Fibroblast of pulmonary artery (primary cell): Measurements from ENCODE around the gene KPNA4.
"Not testable (repeated sequence)": the region's sequence is repeated elsewhere in the genome, so short reads cannot be mapped to it uniquely, and the experiment has no call there.

Experiments
- DNase-seq: peaks from one replicate; pipeline ENCODE4 v3.0.0-alpha.2; 2010; ENCODE audit warnings: low read depth
- H3K4me3 ChIP-seq: replicated peaks from 2 replicates; pipeline ENCODE4 v1.5.1; 2011; ENCODE audit warnings: low read depth, mild to moderate bottlenecking, control low read depth, low read length, moderate library complexity
- CTCF ChIP-seq: IDR thresholded peaks from 2 replicates; pipeline ENCODE4 v1.5.1; 2011; ENCODE audit warnings: mild to moderate bottlenecking, control low read depth, low read length, inconsistent platforms; ENCODE audit errors: missing control alignments

The KPNA4 gene

GRCh38 chr3:160605315-160605714 lies 39.9 kb upstream of the KPNA4 start:
- no peak overlapping the region for H3K4me3 ChIP-seq
- TF ChIP-seq CTCF: no peak
- DNase-seq: no peak

- not testable (repeated sequence) for DNase-seq
These were observed 38.5 kb upstream of the KPNA4 start for GRCh38 chr3:160603845-160604244.

GRCh38 chr3:160602259-160602658 lies 36.9 kb upstream of the KPNA4 start:
- H3K4me3 ChIP-seq: no peak overlapping the region
- DNase-seq: no peak
- TF ChIP-seq CTCF: no peak

More at GRCh38 chr3:160603845-160604244, 38.5 kb upstream of the KPNA4 start:
- H3K4me3 ChIP-seq: not testable (repeated sequence)

GRCh38 chr3:160601288-160601687 lies 35.9 kb upstream of the KPNA4 start:
- no peak for TF ChIP-seq CTCF
- H3K4me3 ChIP-seq: no peak overlapping the region
- no peak for DNase-seq

DNA sequence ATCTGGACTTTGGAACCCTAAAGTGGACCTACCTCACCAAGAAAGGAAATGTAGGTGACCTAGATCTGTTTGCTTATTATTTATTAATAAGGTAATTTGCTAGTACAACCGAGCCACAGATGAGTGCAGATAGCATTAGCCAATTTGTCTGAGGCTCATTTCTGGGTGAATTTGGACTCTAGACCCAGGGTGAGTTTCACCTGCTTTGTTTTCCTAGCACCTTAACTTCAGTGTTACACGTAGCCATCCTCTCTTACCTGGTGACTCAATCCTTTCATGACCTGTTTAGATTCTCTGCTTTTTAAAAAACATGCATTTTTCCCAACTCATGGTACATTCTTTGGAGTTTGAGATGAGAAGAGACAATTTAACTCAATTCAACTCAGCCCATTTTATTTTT lies 33.5 kb upstream of the KPNA4 start:
- no peak for TF ChIP-seq CTCF
- H3K4me3 ChIP-seq: no peak overlapping the region
- DNase-seq: no peak

GRCh38 chr3:160588023-160588422 lies 22.7 kb upstream of the KPNA4 start:
- H3K4me3 ChIP-seq: no peak overlapping the region
- TF ChIP-seq CTCF: no peak
- DNase-seq: no peak

DNA sequence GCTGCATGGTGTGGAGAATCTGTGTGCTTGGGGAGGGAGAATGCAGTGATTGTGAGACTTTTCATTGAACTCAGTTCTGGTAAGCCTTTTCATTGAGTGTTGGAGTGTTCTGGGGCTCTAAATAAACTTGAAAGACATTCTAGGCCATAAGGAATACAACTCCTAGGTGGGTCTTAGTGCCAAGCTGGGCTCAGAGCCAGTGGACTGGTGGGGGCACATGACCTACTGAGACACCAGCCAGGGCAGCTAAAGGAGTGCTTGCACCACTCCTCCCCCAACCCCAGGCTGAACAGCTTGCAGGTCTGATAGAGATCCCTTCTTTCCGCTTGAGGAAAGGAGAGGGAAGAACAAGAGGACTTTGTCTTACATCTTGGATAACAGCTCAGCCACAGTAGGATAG lies 21.7 kb upstream of the KPNA4 start:
- H3K4me3 ChIP-seq: no peak overlapping the region

More for the DNA sequence above, 21.7 kb upstream of the KPNA4 start:
- no peak for TF ChIP-seq CTCF
- DNase-seq: no peak
